HTR-8/SVneo (cell line): Measurements from ENCODE around the gene MAPRE3.

Source experiments
- DNase-seq: peaks from one replicate; pipeline ENCODE4 v3.0.0; 2011; ENCODE audit warnings: low spot score, mixed read lengths; ENCODE audit not compliant: insufficient read length
- FAIRE-seq: peaks from 2 replicates; lab custom pipeline; 2011; peaks lifted over from hg19 to GRCh38; lab: Jason Lieb, UNC

Gene MAPRE3

GRCh38 chr2:26978061-26978596, 7.7 kb downstream of the MAPRE3 start:
- DNase-seq (no peak), FAIRE-seq (no peak)

GRCh38 chr2:26979741-26980140, 9.3 kb downstream of the MAPRE3 start:
- DNase-seq (no peak), FAIRE-seq (no peak)

- DNase-seq (no peak), FAIRE-seq (no peak)
Observed at GRCh38 chr2:26980971-26981370, 10.5 kb downstream of the MAPRE3 start.

GRCh38 chr2:26982102-26982742, 11.8 kb downstream of the MAPRE3 start:
- DNase-seq (peak; percentile 37), FAIRE-seq (no peak)

- no peak for FAIRE-seq
- DNase-seq = no peak
Observed at GRCh38 chr2:26983746-26984145, 13.3 kb downstream of the MAPRE3 start.

GRCh38 chr2:26985807-26986206, 15.4 kb downstream of the MAPRE3 start:
- DNase-seq = no peak
- FAIRE-seq = no peak

GRCh38 chr2:26986576-26986975, 16.1 kb downstream of the MAPRE3 start:
- no peak for DNase-seq
- FAIRE-seq = no peak

GRCh38 chr2:26988058-26988860, 17.8 kb downstream of the MAPRE3 start:
- FAIRE-seq (no peak), DNase-seq (no peak)

- no peak for DNase-seq
- FAIRE-seq = no peak
Observed at GRCh38 chr2:26989156-26989555, 18.7 kb downstream of the MAPRE3 start.

GRCh38 chr2:26991717-26992116, 21.3 kb downstream of the MAPRE3 start:
- no peak for DNase-seq
- FAIRE-seq = no peak

- DNase-seq (no peak), FAIRE-seq (no peak)
Observed at GRCh38 chr2:26993768-26994167, 23.3 kb downstream of the MAPRE3 start.

- no peak for FAIRE-seq
Observed at GRCh38 chr2:26994983-26995382, 24.5 kb downstream of the MAPRE3 start.

GRCh38 chr2:26997394-26997793, 27.0 kb downstream of the MAPRE3 start:
- FAIRE-seq (no peak), DNase-seq (no peak)

More at GRCh38 chr2:26994983-26995382, 24.5 kb downstream of the MAPRE3 start:
- no peak for DNase-seq

- no peak for FAIRE-seq
- no peak for DNase-seq
Observed at GRCh38 chr2:26998323-26998722, 27.9 kb downstream of the MAPRE3 start.

GRCh38 chr2:27000228-27000627, 29.8 kb downstream of the MAPRE3 start:
- DNase-seq (no peak), FAIRE-seq (no peak)

- no peak for DNase-seq
- FAIRE-seq = no peak
Observed at GRCh38 chr2:27000995-27001394, 30.6 kb downstream of the MAPRE3 start.

GRCh38 chr2:27001950-27002349, 31.5 kb downstream of the MAPRE3 start:
- FAIRE-seq (no peak), DNase-seq (no peak)

GRCh38 chr2:27003007-27003406, 32.6 kb downstream of the MAPRE3 start:
- FAIRE-seq = no peak

GRCh38 chr2:27003857-27004256, 33.4 kb downstream of the MAPRE3 start:
- FAIRE-seq (no peak), DNase-seq (no peak)

More at GRCh38 chr2:27003007-27003406, 32.6 kb downstream of the MAPRE3 start:
- no peak for DNase-seq

- DNase-seq (no peak), FAIRE-seq (no peak)
Observed at GRCh38 chr2:27006602-27007415, 36.4 kb downstream of the MAPRE3 start.
